WTC11 (cell line): ENCODE results near the gene DNAJC16. TPM values are rescaled to one million over a fixed set of nuclear protein-coding genes. Genes with fewer than 3 reads are reported as not detected.
A peak's percentile ranks its signal among the peaks of the same experiment; 100 is the strongest.

Source experiments
- ATAC-seq: fragments of 200-7000 bp; cut with Tn5 transposase; 2 replicates; pipeline ENCODE4 v1.10.0; 2021; ENCODE audit warnings: mild to moderate bottlenecking, moderate library complexity
- CTCF ChIA-PET: fragments of 300-600 bp; sonication (Branson Sonifier 250); formaldehyde crosslinking; loops from one replicate; lab custom pipeline; 2021; ENCODE audit warnings: antibody characterized with exemption; lab: Charles Lee
- POLR2A ChIA-PET: fragments of 350-600 bp; sonication (Branson Sonifier 250); formaldehyde crosslinking; loops from one replicate; lab custom pipeline; 2021; ENCODE audit warnings: antibody characterized with exemption; lab: Charles Lee
- DNase-seq: peaks from one replicate; pipeline ENCODE4 v3.0.0; 2021; ENCODE audit warnings: low spot score
- H3K27ac Mint-ChIP-seq: 2 replicates; pipeline ENCODE4 v1.8.0; 2021; ENCODE audit warnings: mixed read lengths
- H3K27me3 Mint-ChIP-seq: 2 replicates; pipeline ENCODE4 v1.8.0; 2021; ENCODE audit warnings: low read depth, mild to moderate bottlenecking, moderate library complexity, mixed read lengths
- H3K36me3 Mint-ChIP-seq: 2 replicates; pipeline ENCODE4 v1.8.0; 2021; ENCODE audit warnings: mixed read lengths
- H3K4me1 Mint-ChIP-seq: 2 replicates; pipeline ENCODE4 v1.8.0; 2022; ENCODE audit warnings: mixed read lengths
- H3K4me3 Mint-ChIP-seq: 2 replicates; pipeline ENCODE4 v1.8.0; 2021; ENCODE audit warnings: mild to moderate bottlenecking, moderate library complexity, mixed read lengths
- H3K9me3 Mint-ChIP-seq: 2 replicates; pipeline ENCODE4 v1.8.0; 2021; ENCODE audit warnings: mixed read lengths
- ATF1 ChIP-seq: sonication (generic); formaldehyde crosslinking; IDR thresholded peaks from 2 replicates; pipeline ENCODE4 v1.8.1; 2023; ENCODE audit warnings: mild to moderate bottlenecking, moderate library complexity, missing genetic modification reagents
- CREM ChIP-seq: sonication (generic); formaldehyde crosslinking; IDR thresholded peaks from 2 replicates; pipeline ENCODE4 v1.8.1; 2022; ENCODE audit warnings: mild to moderate bottlenecking, missing genetic modification reagents, moderate library complexity
- ELF4 ChIP-seq: sonication (generic); formaldehyde crosslinking; IDR thresholded peaks from 2 replicates; pipeline ENCODE4 v1.8.1; 2022; ENCODE audit warnings: low read depth, mild to moderate bottlenecking, moderate library complexity, missing genetic modification reagents
- FOXJ3 ChIP-seq: sonication (generic); formaldehyde crosslinking; IDR thresholded peaks from 2 replicates; pipeline ENCODE4 v1.9.0; 2021; ENCODE audit warnings: missing genetic modification reagents, mild to moderate bottlenecking, borderline replicate concordance
- FOXK1 ChIP-seq: sonication (generic); formaldehyde crosslinking; IDR thresholded peaks from 2 replicates; pipeline ENCODE4 v1.8.0; 2022; ENCODE audit warnings: mild to moderate bottlenecking, moderate library complexity, missing genetic modification reagents
- HMGA2 ChIP-seq: fragments of 250-450 bp; sonication (Bioruptor Pico); IDR thresholded peaks from 2 replicates; pipeline ENCODE4 v1.4.0; 2021; ENCODE audit warnings: mild to moderate bottlenecking, moderate library complexity
- JUN ChIP-seq: sonication (generic); formaldehyde crosslinking; IDR thresholded peaks from 2 replicates; pipeline ENCODE4 v1.8.0; 2023; ENCODE audit warnings: mild to moderate bottlenecking, missing genetic modification reagents
- NR2C2 ChIP-seq: sonication (generic); formaldehyde crosslinking; IDR thresholded peaks from 2 replicates; pipeline ENCODE4 v1.8.0; 2022; ENCODE audit warnings: mild to moderate bottlenecking, missing genetic modification reagents
- NR3C1 ChIP-seq: sonication (generic); formaldehyde crosslinking; conservative IDR thresholded peaks from 2 replicates; pipeline ENCODE4 v1.8.1; 2023; ENCODE audit warnings: low read depth, mild to moderate bottlenecking, missing genetic modification reagents
- PRDM15 ChIP-seq: sonication (generic); formaldehyde crosslinking; IDR thresholded peaks from 2 replicates; pipeline ENCODE4 v1.8.0; 2022; ENCODE audit warnings: missing genetic modification reagents
- RELA ChIP-seq: sonication (generic); formaldehyde crosslinking; IDR thresholded peaks from 2 replicates; pipeline ENCODE4 v1.8.1; 2022; ENCODE audit warnings: missing genetic modification reagents, mild to moderate bottlenecking, borderline replicate concordance
- SMAD4 ChIP-seq: sonication (generic); formaldehyde crosslinking; IDR thresholded peaks from 2 replicates; pipeline ENCODE4 v1.8.0; 2022; ENCODE audit warnings: mild to moderate bottlenecking, missing genetic modification reagents
- SOX15 ChIP-seq: fragments of 250-450 bp; sonication (Bioruptor Pico); IDR thresholded peaks from 2 replicates; pipeline ENCODE4 v1.9.0; 2021; ENCODE audit warnings: mild to moderate bottlenecking
- TCF7 ChIP-seq: sonication (generic); formaldehyde crosslinking; IDR thresholded peaks from 2 replicates; pipeline ENCODE4 v1.8.0; 2022; ENCODE audit warnings: mild to moderate bottlenecking, low read depth, missing genetic modification reagents, moderate library complexity
- ZBTB21 ChIP-seq: sonication (generic); formaldehyde crosslinking; IDR thresholded peaks from 2 replicates; pipeline ENCODE4 v1.8.1; 2023; ENCODE audit warnings: mild to moderate bottlenecking, missing genetic modification reagents, borderline replicate concordance
- ZMAT4 ChIP-seq: fragments of 250-450 bp; sonication (Bioruptor Pico); IDR thresholded peaks from 2 replicates; pipeline ENCODE4 v1.9.0; 2021; ENCODE audit warnings: mild to moderate bottlenecking
- ZNF138 ChIP-seq: sonication (generic); formaldehyde crosslinking; conservative IDR thresholded peaks from 2 replicates; pipeline ENCODE4 v1.8.1; 2022; ENCODE audit warnings: mild to moderate bottlenecking, moderate library complexity, missing genetic modification reagents
- ZNF232 ChIP-seq: sonication (generic); formaldehyde crosslinking; IDR thresholded peaks from 2 replicates; pipeline ENCODE4 v1.8.0; 2022; ENCODE audit warnings: mild to moderate bottlenecking, missing genetic modification reagents
- ZNF263 ChIP-seq: sonication (generic); formaldehyde crosslinking; IDR thresholded peaks from 2 replicates; pipeline ENCODE4 v1.8.1; 2022; ENCODE audit warnings: low read depth, mild to moderate bottlenecking, moderate library complexity, missing genetic modification reagents
- ZNF281 ChIP-seq: sonication (generic); formaldehyde crosslinking; IDR thresholded peaks from 2 replicates; pipeline ENCODE4 v1.8.0; 2023; ENCODE audit warnings: mild to moderate bottlenecking, missing genetic modification reagents
- ZNF396 ChIP-seq: fragments of 250-450 bp; sonication (Bioruptor Pico); IDR thresholded peaks from 2 replicates; pipeline ENCODE4 v1.8.0; 2021; ENCODE audit warnings: mild to moderate bottlenecking, moderate library complexity, borderline replicate concordance
- ZNF423 ChIP-seq: fragments of 250-450 bp; sonication (Bioruptor Pico); IDR thresholded peaks from 2 replicates; pipeline ENCODE4 v2.1.2; 2022; ENCODE audit warnings: mild to moderate bottlenecking, moderate library complexity
- ZNF671 ChIP-seq: fragments of 250-450 bp; sonication (Bioruptor Pico); IDR thresholded peaks from 2 replicates; pipeline ENCODE4 v1.8.0; 2021; ENCODE audit warnings: mild to moderate bottlenecking
- total RNA-seq: library from RNA; stranded (reverse); gene quantifications from 3 replicates; pipeline ENCODE4 v1.2.3, GENCODE V29; 2021
- TF ChIP-seq, protein P1 (sequence below): fragments of 250-450 bp; sonication (Bioruptor Pico); IDR thresholded peaks from 2 replicates; pipeline ENCODE4 v1.9.0; 2021; ENCODE audit warnings: mild to moderate bottlenecking, borderline replicate concordance
- TF ChIP-seq, protein P2 (sequence below): sonication (generic); formaldehyde crosslinking; IDR thresholded peaks from 2 replicates; pipeline ENCODE4 v1.8.1; 2022; ENCODE audit warnings: mild to moderate bottlenecking, missing genetic modification reagents, moderate library complexity, borderline replicate concordance
- TF ChIP-seq, protein P3 (sequence below): sonication (generic); formaldehyde crosslinking; IDR thresholded peaks from 2 replicates; pipeline ENCODE4 v1.8.1; 2023; ENCODE audit warnings: mild to moderate bottlenecking, missing genetic modification reagents

Gene DNAJC16
- total RNA-seq, 1 experiment from 2014 or later: 16.4 TPM

GRCh38 chr1:15579683-15580047 lies 53.0 kb downstream of the DNAJC16 start:
- H3K36me3 Mint-ChIP-seq: no peaks in the 10 kb centered on the region
- ATAC-seq: no peak

DNA sequence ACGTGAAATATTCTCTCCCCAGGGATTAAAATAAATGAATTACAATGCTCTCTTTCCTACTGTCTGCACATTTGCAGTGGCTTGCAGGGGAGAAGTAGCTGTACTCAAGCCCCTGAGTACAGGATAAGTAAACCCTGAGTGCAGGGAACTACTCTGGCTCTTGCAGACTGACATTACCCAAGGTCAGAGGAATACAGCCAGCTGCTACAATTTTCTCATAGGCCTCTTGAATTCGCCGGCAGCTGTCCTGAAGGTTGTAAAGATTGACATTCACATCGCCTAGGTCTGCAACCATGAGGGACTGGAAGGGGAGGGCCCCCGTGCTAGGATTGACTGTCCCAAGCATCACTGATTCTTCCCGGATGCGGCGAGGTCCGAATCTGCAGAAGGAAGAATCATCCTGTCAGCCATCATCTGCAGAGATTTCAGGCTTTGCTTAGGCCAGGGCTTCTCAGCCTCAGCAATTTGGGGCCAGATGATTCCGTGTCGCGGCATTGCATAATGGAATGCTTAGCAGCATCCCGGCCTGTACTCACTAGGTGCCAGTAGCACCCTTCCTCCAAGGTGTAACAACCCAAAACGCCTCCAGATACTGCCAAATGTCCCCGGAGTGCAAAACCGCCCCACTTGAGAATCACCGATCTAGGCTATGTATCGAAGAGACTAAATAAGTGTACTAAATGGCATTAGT lies 56.5 kb downstream of the DNAJC16 start:
- H3K4me1 Mint-ChIP-seq: no peaks in the 10 kb centered on the region
- no peak for ATAC-seq
- H3K36me3 Mint-ChIP-seq: peaks cover 3% of the 10 kb centered on the region
- peak overlapping the region; percentile 67 for H3K4me3 Mint-ChIP-seq
- peaks cover 3% of the 10 kb centered on the region for H3K9me3 Mint-ChIP-seq
- DNase-seq: no peak
- H3K27me3 Mint-ChIP-seq: no peaks in the 10 kb centered on the region
- CTCF ChIA-PET: no interaction called here
- POLR2A ChIA-PET: no interaction called here
- H3K27ac Mint-ChIP-seq: no peak overlapping the region
- TF ChIP-seq, protein P1, sequence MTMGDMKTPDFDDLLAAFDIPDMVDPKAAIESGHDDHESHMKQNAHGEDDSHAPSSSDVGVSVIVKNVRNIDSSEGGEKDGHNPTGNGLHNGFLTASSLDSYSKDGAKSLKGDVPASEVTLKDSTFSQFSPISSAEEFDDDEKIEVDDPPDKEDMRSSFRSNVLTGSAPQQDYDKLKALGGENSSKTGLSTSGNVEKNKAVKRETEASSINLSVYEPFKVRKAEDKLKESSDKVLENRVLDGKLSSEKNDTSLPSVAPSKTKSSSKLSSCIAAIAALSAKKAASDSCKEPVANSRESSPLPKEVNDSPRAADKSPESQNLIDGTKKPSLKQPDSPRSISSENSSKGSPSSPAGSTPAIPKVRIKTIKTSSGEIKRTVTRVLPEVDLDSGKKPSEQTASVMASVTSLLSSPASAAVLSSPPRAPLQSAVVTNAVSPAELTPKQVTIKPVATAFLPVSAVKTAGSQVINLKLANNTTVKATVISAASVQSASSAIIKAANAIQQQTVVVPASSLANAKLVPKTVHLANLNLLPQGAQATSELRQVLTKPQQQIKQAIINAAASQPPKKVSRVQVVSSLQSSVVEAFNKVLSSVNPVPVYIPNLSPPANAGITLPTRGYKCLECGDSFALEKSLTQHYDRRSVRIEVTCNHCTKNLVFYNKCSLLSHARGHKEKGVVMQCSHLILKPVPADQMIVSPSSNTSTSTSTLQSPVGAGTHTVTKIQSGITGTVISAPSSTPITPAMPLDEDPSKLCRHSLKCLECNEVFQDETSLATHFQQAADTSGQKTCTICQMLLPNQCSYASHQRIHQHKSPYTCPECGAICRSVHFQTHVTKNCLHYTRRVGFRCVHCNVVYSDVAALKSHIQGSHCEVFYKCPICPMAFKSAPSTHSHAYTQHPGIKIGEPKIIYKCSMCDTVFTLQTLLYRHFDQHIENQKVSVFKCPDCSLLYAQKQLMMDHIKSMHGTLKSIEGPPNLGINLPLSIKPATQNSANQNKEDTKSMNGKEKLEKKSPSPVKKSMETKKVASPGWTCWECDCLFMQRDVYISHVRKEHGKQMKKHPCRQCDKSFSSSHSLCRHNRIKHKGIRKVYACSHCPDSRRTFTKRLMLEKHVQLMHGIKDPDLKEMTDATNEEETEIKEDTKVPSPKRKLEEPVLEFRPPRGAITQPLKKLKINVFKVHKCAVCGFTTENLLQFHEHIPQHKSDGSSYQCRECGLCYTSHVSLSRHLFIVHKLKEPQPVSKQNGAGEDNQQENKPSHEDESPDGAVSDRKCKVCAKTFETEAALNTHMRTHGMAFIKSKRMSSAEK (CRISPR knock-in tag): no peak
- TF ChIP-seq ZNF232 (CRISPR knock-in tag) (no peak), SMAD4 (CRISPR knock-in tag) (no peak), PRDM15 (CRISPR knock-in tag) (no peak), ZNF671 (CRISPR knock-in tag) (no peak), HMGA2 (CRISPR knock-in tag) (no peak)

More at GRCh38 chr1:15579683-15580047, 53.0 kb downstream of the DNAJC16 start:
- Mint-ChIP-seq H3K9me3 (no peaks in the 10 kb centered on the region), H3K4me1 (no peaks in the 10 kb centered on the region), H3K27ac (0 out of 2 replicates have a peak overlapping the region, but pooled peaks have one; percentile 27), H3K4me3 (no peak overlapping the region), H3K27me3 (no peaks in the 10 kb centered on the region)
- POLR2A ChIA-PET: no interaction called here
- CTCF ChIA-PET: no interaction called here
- no peak for DNase-seq
- no peak for TF ChIP-seq NR2C2 (CRISPR knock-in tag)
- TF ChIP-seq, protein P2, sequence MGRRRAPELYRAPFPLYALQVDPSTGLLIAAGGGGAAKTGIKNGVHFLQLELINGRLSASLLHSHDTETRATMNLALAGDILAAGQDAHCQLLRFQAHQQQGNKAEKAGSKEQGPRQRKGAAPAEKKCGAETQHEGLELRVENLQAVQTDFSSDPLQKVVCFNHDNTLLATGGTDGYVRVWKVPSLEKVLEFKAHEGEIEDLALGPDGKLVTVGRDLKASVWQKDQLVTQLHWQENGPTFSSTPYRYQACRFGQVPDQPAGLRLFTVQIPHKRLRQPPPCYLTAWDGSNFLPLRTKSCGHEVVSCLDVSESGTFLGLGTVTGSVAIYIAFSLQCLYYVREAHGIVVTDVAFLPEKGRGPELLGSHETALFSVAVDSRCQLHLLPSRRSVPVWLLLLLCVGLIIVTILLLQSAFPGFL: no peak
- TF ChIP-seq FOXJ3 (CRISPR knock-in tag): no peak
- TF ChIP-seq ZNF281 (CRISPR knock-in tag): no peak
- no peak for TF ChIP-seq ZNF396 (CRISPR knock-in tag)
- TF ChIP-seq RELA: no peak
- no peak for TF ChIP-seq ZBTB21
- TF ChIP-seq JUN (CRISPR knock-in tag): no peak
- no peak for TF ChIP-seq ZNF138
- TF ChIP-seq FOXK1 (CRISPR knock-in tag): no peak
- no peak for TF ChIP-seq ATF1 (CRISPR knock-in tag)
- no peak for TF ChIP-seq ELF4 (CRISPR knock-in tag)
- no peak for TF ChIP-seq CREM (CRISPR knock-in tag)
- TF ChIP-seq, protein P3, sequence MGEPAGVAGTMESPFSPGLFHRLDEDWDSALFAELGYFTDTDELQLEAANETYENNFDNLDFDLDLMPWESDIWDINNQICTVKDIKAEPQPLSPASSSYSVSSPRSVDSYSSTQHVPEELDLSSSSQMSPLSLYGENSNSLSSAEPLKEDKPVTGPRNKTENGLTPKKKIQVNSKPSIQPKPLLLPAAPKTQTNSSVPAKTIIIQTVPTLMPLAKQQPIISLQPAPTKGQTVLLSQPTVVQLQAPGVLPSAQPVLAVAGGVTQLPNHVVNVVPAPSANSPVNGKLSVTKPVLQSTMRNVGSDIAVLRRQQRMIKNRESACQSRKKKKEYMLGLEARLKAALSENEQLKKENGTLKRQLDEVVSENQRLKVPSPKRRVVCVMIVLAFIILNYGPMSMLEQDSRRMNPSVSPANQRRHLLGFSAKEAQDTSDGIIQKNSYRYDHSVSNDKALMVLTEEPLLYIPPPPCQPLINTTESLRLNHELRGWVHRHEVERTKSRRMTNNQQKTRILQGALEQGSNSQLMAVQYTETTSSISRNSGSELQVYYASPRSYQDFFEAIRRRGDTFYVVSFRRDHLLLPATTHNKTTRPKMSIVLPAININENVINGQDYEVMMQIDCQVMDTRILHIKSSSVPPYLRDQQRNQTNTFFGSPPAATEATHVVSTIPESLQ: no peak
- TF ChIP-seq ZNF263 (CRISPR knock-in tag): no peak
- no peak for TF ChIP-seq ZMAT4 (CRISPR knock-in tag)
- no peak for TF ChIP-seq SOX15 (CRISPR knock-in tag)
- TF ChIP-seq TCF7: no peak
- TF ChIP-seq ZNF423 (CRISPR knock-in tag): no peak
- TF ChIP-seq NR3C1: no peak
